IMR-90 (cell line): ENCODE data around the gene ATP6V0A4. TPM values are rescaled to one million over a fixed set of nuclear protein-coding genes. Genes with fewer than 3 reads are reported as not detected.

ENCODE experiments used
- ATAC-seq: fragments of 200-7000 bp; cut with Tn5 transposase; 2 replicates; pipeline ENCODE4 v1.9.1; 2020; ENCODE audit warnings: low read depth, mild to moderate bottlenecking, moderate library complexity
- BruUV-seq: library from RNA; stranded (reverse); fragments of 400-500 nt; replicated peaks from 2 replicates; lab custom pipeline; 2021; lab: Mats Ljungman, UMichigan
- CTCF ChIA-PET: fragments of 300-600 bp; formaldehyde crosslinking; extraction: SDS; loops from one replicate; lab custom pipeline; 2021; ENCODE audit warnings: antibody characterized with exemption; lab: Yijun Ruan, JAX
- POLR2A ChIA-PET: fragments of 300-600 bp; sonication (Branson Sonifier 250); formaldehyde crosslinking; loops from one replicate; lab custom pipeline; 2022; ENCODE audit warnings: antibody characterized with exemption; ENCODE audit not compliant: unreplicated experiment; lab: Charles Lee
- DNase-seq: peaks from one replicate; pipeline ENCODE4 v3.0.0; 2013
- H2AFZ ChIP-seq: replicated peaks from 2 replicates; pipeline ENCODE3; 2013; ENCODE audit warnings: low read length, mild to moderate bottlenecking; ENCODE audit not compliant: poor library complexity
- H2AK5ac ChIP-seq: 2 replicates; pipeline ENCODE4 v1.6.1; 2013; ENCODE audit warnings: low read depth, low read length, inconsistent platforms
- H2AK9ac ChIP-seq: replicated peaks from 2 replicates; pipeline ENCODE3; 2013; ENCODE audit warnings: mild to moderate bottlenecking, low read depth, low read length, moderate library complexity; ENCODE audit not compliant: poor library complexity
- H2BK120ac ChIP-seq: 2 replicates; pipeline ENCODE4 v1.6.1; 2013; ENCODE audit warnings: low read depth, low read length, inconsistent platforms
- H2BK15ac ChIP-seq: 3 replicates; pipeline ENCODE4 v1.6.1; 2013; ENCODE audit warnings: low read depth, low read length, inconsistent platforms
- H2BK20ac ChIP-seq: 2 replicates; pipeline ENCODE4 v1.6.1; 2013; ENCODE audit warnings: low read depth, mild to moderate bottlenecking, inconsistent platforms, low read length, moderate library complexity
- H2BK5ac ChIP-seq: 2 replicates; pipeline ENCODE4 v1.6.1; 2013; ENCODE audit warnings: mild to moderate bottlenecking, low read depth, low read length, inconsistent platforms; ENCODE audit not compliant: poor library complexity, severe bottlenecking
- H3K14ac ChIP-seq: replicated peaks from 2 replicates; pipeline ENCODE4 v1.6.1; 2013; ENCODE audit warnings: low read depth, low read length, inconsistent platforms
- H3K18ac ChIP-seq: 2 replicates; pipeline ENCODE4 v1.6.1; 2013; ENCODE audit warnings: low read depth, low read length, control low read depth
- H3K23ac ChIP-seq: 2 replicates; pipeline ENCODE4 v1.6.1; 2013; ENCODE audit warnings: low read depth, low read length, inconsistent platforms
- H3K27ac ChIP-seq: 2 replicates; pipeline ENCODE4 v1.5.1; 2013; ENCODE audit warnings: mild to moderate bottlenecking, control low read depth, low read length; ENCODE audit not compliant: insufficient read depth
- H3K27me3 ChIP-seq: 2 replicates; pipeline ENCODE4 v1.6.1; 2013; ENCODE audit warnings: low read length; ENCODE audit not compliant: control insufficient read depth, insufficient read depth
- H3K36me3 ChIP-seq: 2 replicates; pipeline ENCODE4 v1.6.1; 2013; ENCODE audit warnings: low read length, mixed read lengths; ENCODE audit not compliant: control insufficient read depth, insufficient read depth
- H3K4ac ChIP-seq: 2 replicates; pipeline ENCODE4 v1.6.1; 2013; ENCODE audit warnings: low read depth, low read length, inconsistent platforms
- H3K4me1 ChIP-seq: 2 replicates; pipeline ENCODE4 v1.6.1; 2013; ENCODE audit warnings: low read length, mixed read lengths; ENCODE audit not compliant: control insufficient read depth, insufficient read depth
- H3K4me2 ChIP-seq: 2 replicates; pipeline ENCODE4 v1.6.1; 2013; ENCODE audit warnings: low read depth, mild to moderate bottlenecking, control low read depth, low read length, moderate library complexity
- H3K4me3 ChIP-seq: 2 replicates; pipeline ENCODE4 v1.5.1; 2013; ENCODE audit warnings: low read depth, mild to moderate bottlenecking, control low read depth, low read length, moderate library complexity; ENCODE audit not compliant: insufficient read depth
- H3K56ac ChIP-seq: 2 replicates; pipeline ENCODE4 v1.6.1; 2013; ENCODE audit warnings: low read length, inconsistent platforms; ENCODE audit not compliant: insufficient read depth; ENCODE audit errors: extremely low read depth
- H3K79me1 ChIP-seq, 2 experiments: 2 replicates each; pipeline ENCODE4 v1.6.1; 2013; ENCODE audit warnings: low read length in 2 of 2, inconsistent platforms in 1 of 2, low read depth in 1 of 2
- H3K9ac ChIP-seq: 2 replicates; pipeline ENCODE4 v1.6.1; 2013; ENCODE audit warnings: low read depth, low read length, control low read depth
- H3K9me1 ChIP-seq: 2 replicates; pipeline ENCODE4 v1.6.1; 2013; ENCODE audit warnings: low read length, inconsistent platforms; ENCODE audit not compliant: insufficient read depth
- H3K9me3 ChIP-seq: 2 replicates; pipeline ENCODE4 v1.6.1; 2013; ENCODE audit warnings: low read length; ENCODE audit not compliant: control insufficient read depth, insufficient read depth
- H4K20me1 ChIP-seq: 2 replicates; pipeline ENCODE4 v1.6.1; 2013; ENCODE audit warnings: low read length, inconsistent platforms; ENCODE audit not compliant: insufficient read depth
- H4K5ac ChIP-seq: 2 replicates; pipeline ENCODE4 v1.6.1; 2013; ENCODE audit warnings: mild to moderate bottlenecking, low read depth, low read length, control low read depth
- H4K8ac ChIP-seq, 2 experiments: 2 replicates each; pipeline ENCODE4 v1.6.1; 2013; ENCODE audit warnings: low read depth in 2 of 2, low read length in 2 of 2, control low read depth in 1 of 2, inconsistent platforms in 1 of 2
- H4K91ac ChIP-seq: 2 replicates; pipeline ENCODE4 v1.6.1; 2013; ENCODE audit warnings: low read depth, low read length, inconsistent platforms; ENCODE audit not compliant: insufficient read depth
- CHD1 ChIP-seq: IDR thresholded peaks from 2 replicates; pipeline ENCODE4 v1.6.1; 2012; ENCODE audit warnings: low read depth, low read length, improper control_type of control experiment
- POLR2A ChIP-seq: IDR thresholded peaks from 2 replicates; pipeline ENCODE4 v1.6.1; 2012; ENCODE audit warnings: mild to moderate bottlenecking, low read depth, low read length
- RAD21 ChIP-seq: IDR thresholded peaks from 2 replicates; pipeline ENCODE4 v1.6.1; 2012; ENCODE audit warnings: low read length, improper control_type of control experiment
- RCOR1 ChIP-seq: IDR thresholded peaks from 2 replicates; pipeline ENCODE4 v1.6.1; 2012; ENCODE audit warnings: mild to moderate bottlenecking, low read length, improper control_type of control experiment; ENCODE audit not compliant: insufficient replicate concordance
- WGBS, 2 experiments: methylation state at CpG; one replicate each; pipeline versions ENCODE4 v1.1.5 to v1.1.7; 2013; ENCODE audit warnings: missing lambda C conversion rate in 2 of 2; ENCODE audit not compliant: insufficient read length in 1 of 2; ENCODE audit errors: extremely low coverage in 2 of 2; 5-methylcytosine and 5-hydroxymethylcytosine counted together
- dilution Hi-C: fragments of 300-500 bp; cut with HindIII; formaldehyde crosslinking; loops from one replicate; pipeline ENCODE4 v1.14.3; 2018; ENCODE audit warnings: low sequenced_read_pairs; ENCODE audit not compliant: unreplicated experiment
- in situ Hi-C: fragments of 300-500 bp; cut with MboI; formaldehyde crosslinking; loops from 3 replicates; pipeline ENCODE4 v1.14.3; 2019; ENCODE audit warnings: low sequenced_read_pairs, inconsistent platforms, mixed read lengths
- intact Hi-C: fragments of 100-400 bp; cut with micrococcal nuclease; formaldehyde crosslinking; loops from 2 replicates; pipeline ENCODE4 v1.10.0; 2022
- polyA plus RNA-seq, 3 experiments: library from polyadenylated mRNA; depleted of rRNA; stranded (reverse); fragments of >200 nt; gene quantifications; 2 replicates each; pipeline ENCODE4 v1.2.3, GENCODE V29; 2012; ENCODE audit warnings: low replicate concordance in 1 of 3
- total RNA-seq: library from RNA; depleted of rRNA; stranded (reverse); fragments of >200 nt; gene quantifications from 2 replicates; pipeline ENCODE4 v1.2.3, GENCODE V29; 2012

ATP6V0A4 gene
- total and polyA plus RNA-seq, 2 of the 4 experiments (the other 2 are of a cell fraction) = 0.05 to 0.18 TPM

- in situ Hi-C loops = no loop called here
- no TSS peak for BruUV-seq
Measured at GRCh38 chr7:138776166-138776833, 21.7 kb downstream of the ATP6V0A4 start.

More at GRCh38 chr7:138776166-138776833, 21.7 kb downstream of the ATP6V0A4 start:
- no peak overlapping the region for H3K56ac ChIP-seq
- no peak overlapping the region for H3K18ac ChIP-seq
- no peak overlapping the region for H2AK9ac ChIP-seq
- H4K20me1 ChIP-seq = no peaks in the 10 kb centered on the region
- no peak overlapping the region for H2BK120ac ChIP-seq
- no peak overlapping the region for H3K14ac ChIP-seq
- no peak overlapping the region for H4K91ac ChIP-seq
- no peak overlapping the region for H2BK5ac ChIP-seq
- H3K79me1 ChIP-seq = no peaks in the 10 kb centered on the region
- no peak overlapping the region for H2BK15ac ChIP-seq
- no peaks in the 10 kb centered on the region for H3K9me1 ChIP-seq
- WGBS, 2 experiments = 65% methylated on average over 4 of the region's 10 CpGs; no CpG with 5 or more reads in 1 of the 2 experiments
- H2AFZ ChIP-seq = no peak overlapping the region
- H3K4me1 ChIP-seq = no peaks in the 10 kb centered on the region
- peaks cover 3% of the 10 kb centered on the region for H3K27me3 ChIP-seq
- no peak overlapping the region for H4K5ac ChIP-seq
- H3K9ac ChIP-seq = no peak overlapping the region
- no peak overlapping the region for H2AK5ac ChIP-seq
- no peak overlapping the region for H3K4ac ChIP-seq
- no peak overlapping the region for H3K4me2 ChIP-seq
- H3K4me3 ChIP-seq = no peak overlapping the region
- no peak overlapping the region for H3K27ac ChIP-seq
- ChIA-PET POLR2A (no interaction called here), CTCF (interaction anchor here (0.7 kb wide), 1 partner anchor 18 kb away, joined by 3 read pairs; no protein-coding TSS in a partner anchor)
- no peak for DNase-seq
- H2BK20ac ChIP-seq = no peak overlapping the region
- dilution Hi-C loops = no loop called here
- H4K8ac ChIP-seq = no peak overlapping the region
- H3K9me3 ChIP-seq = no peaks in the 10 kb centered on the region
- H3K36me3 ChIP-seq = no peaks in the 10 kb centered on the region
- ATAC-seq = no peak
- no peak overlapping the region for H3K23ac ChIP-seq
- TF ChIP-seq RAD21 (no peak), CHD1 (no peak), POLR2A (no peak), RCOR1 (no peak)
- intact Hi-C loops = no loop called here
